SK-N-SH (cell line): ENCODE data around the gene PALLD. TPM values are rescaled to one million over a fixed set of nuclear protein-coding genes. Genes with fewer than 3 reads are reported as not detected.

ENCODE experiments used
- CTCF ChIA-PET: fragments of 300-600, 350-600 bp; formaldehyde crosslinking; extraction: SDS; loops from one replicate; lab custom pipeline; 2021; lab: Yijun Ruan, JAX
- POLR2A ChIA-PET: fragments of 350-600 bp; sonication (Branson Sonifier 250); formaldehyde crosslinking; extraction: SDS; loops from one replicate; lab custom pipeline; 2020; ENCODE audit warnings: antibody characterized with exemption, inconsistent platforms; lab: Yijun Ruan, JAX
- DNase-seq: peaks from one replicate; pipeline ENCODE4 v3.0.0; 2012
- H2AFZ ChIP-seq: fragments of 200-600 bp; sonication (generic); 2 replicates; pipeline ENCODE4 v1.8.1; 2016; ENCODE audit warnings: antibody characterized with exemption, mild to moderate bottlenecking, low read depth
- H3F3A ChIP-seq: fragments of 200-600 bp; sonication (generic); replicated peaks from 2 replicates; pipeline ENCODE3; 2016; ENCODE audit warnings: antibody characterized with exemption, mild to moderate bottlenecking; ENCODE audit not compliant: insufficient read depth
- H3K27ac ChIP-seq, 2 experiments: fragments of 200-500 bp in 1 of 2; fragments of 200-600 bp in 1 of 2; sonication (Bioruptor generic) in 1 of 2; sonication (generic), shearing (Covaris generic) in 1 of 2; 2 replicates each; pipeline versions ENCODE4 v1.5.1 to v1.6.1; 2014 to 2016; ENCODE audit warnings: low read depth in 2 of 2, inconsistent platforms in 1 of 2, low read length in 1 of 2, mild to moderate bottlenecking in 1 of 2, mixed read lengths in 1 of 2
- H3K27me3 ChIP-seq: fragments of 200-600 bp; sonication (generic), shearing (Covaris generic); 2 replicates; pipeline ENCODE4 v1.6.1; 2016; ENCODE audit warnings: mixed run types; ENCODE audit not compliant: insufficient read depth
- H3K36me3 ChIP-seq, 2 experiments: fragments of 200-500 bp in 1 of 2; fragments of 200-600 bp in 1 of 2; sonication (Bioruptor generic) in 1 of 2; sonication (generic) in 1 of 2; replicated peaks in 1 of 2; 2 replicates each; pipeline versions ENCODE3 to v1.5.1; 2014 to 2016; ENCODE audit warnings: low read length in 1 of 2, mild to moderate bottlenecking in 1 of 2; ENCODE audit not compliant: insufficient read depth in 2 of 2, control insufficient read depth in 1 of 2
- H3K4me1 ChIP-seq, 2 experiments: fragments of 200-500 bp in 1 of 2; fragments of 200-600 bp in 1 of 2; sonication (Bioruptor generic) in 1 of 2; sonication (generic), shearing (Covaris generic) in 1 of 2; 2 replicates each; pipeline versions ENCODE4 v1.5.1 to v1.6.1; 2014 to 2016; ENCODE audit warnings: low read depth in 1 of 2, low read length in 1 of 2, mixed run types in 1 of 2; ENCODE audit not compliant: insufficient read depth in 2 of 2, control insufficient read depth in 1 of 2
- H3K4me2 ChIP-seq: fragments of 200-600 bp; sonication (generic), shearing (Covaris generic); 2 replicates; pipeline ENCODE4 v1.6.1; 2017; ENCODE audit warnings: mixed run types
- H3K4me3 ChIP-seq, 2 experiments: fragments of 200-500 bp in 1 of 2; fragments of 200-600 bp in 1 of 2; sonication (Bioruptor generic) in 1 of 2; sonication (generic), shearing (Covaris generic) in 1 of 2; 2 replicates each; pipeline versions ENCODE4 v1.5.1 to v1.8.1; 2014 to 2016; ENCODE audit warnings: low read depth in 2 of 2, inconsistent platforms in 1 of 2, low read length in 1 of 2, mild to moderate bottlenecking in 1 of 2, mixed read lengths in 1 of 2, moderate library complexity in 1 of 2
- H3K79me2 ChIP-seq: fragments of 200-600 bp; sonication (generic); 2 replicates; pipeline ENCODE4 v1.8.1; 2017; ENCODE audit warnings: mild to moderate bottlenecking; ENCODE audit not compliant: insufficient read depth
- H3K9ac ChIP-seq: fragments of 200-600 bp; sonication (generic); 2 replicates; pipeline ENCODE4 v1.6.1; 2017; ENCODE audit warnings: mixed run types
- H3K9me2 ChIP-seq: fragments of 200-600 bp; sonication (generic); 2 replicates; pipeline ENCODE4 v1.6.1; 2017; ENCODE audit warnings: mixed run types
- H3K9me3 ChIP-seq: fragments of 200-600 bp; sonication (generic); 2 replicates; pipeline ENCODE4 v1.6.1; 2017; ENCODE audit warnings: mixed run types, mild to moderate bottlenecking, moderate library complexity
- H4K20me1 ChIP-seq: fragments of 200-600 bp; sonication (generic); 2 replicates; pipeline ENCODE4 v1.6.1; 2017; ENCODE audit warnings: mild to moderate bottlenecking, mixed run types; ENCODE audit not compliant: insufficient read depth
- CHD2 ChIP-seq: fragments of 150-350 bp; IDR thresholded peaks from 2 replicates; pipeline ENCODE4 v1.6.1; 2018; ENCODE audit warnings: low read length; ENCODE audit not compliant: partially characterized antibody
- ELF1 ChIP-seq: IDR thresholded peaks from 2 replicates; pipeline ENCODE4 v1.4.0; 2012
- EP300 ChIP-seq, 2 experiments: IDR thresholded peaks; 2 replicates each; pipeline versions ENCODE4 v1.4.0 to v1.6.1; 2012; ENCODE audit warnings: borderline replicate concordance in 1 of 2, low read depth in 1 of 2, low read length in 1 of 2
- EZH2phosphoT487 ChIP-seq: fragments of 200-600 bp; sonication (generic); IDR thresholded peaks from 2 replicates; pipeline ENCODE4 v1.6.1; 2017; ENCODE audit warnings: low read depth, mixed run types, mild to moderate bottlenecking, antibody characterized with exemption, moderate library complexity, borderline replicate concordance
- FOSL2 ChIP-seq: IDR thresholded peaks from 2 replicates; pipeline ENCODE4 v1.4.0; 2012; ENCODE audit warnings: low read depth, mild to moderate bottlenecking, moderate library complexity, borderline replicate concordance
- FOXM1 ChIP-seq: IDR thresholded peaks from 2 replicates; pipeline ENCODE4 v1.4.0; 2012; ENCODE audit warnings: low read depth, mild to moderate bottlenecking
- GABPA ChIP-seq: IDR thresholded peaks from 2 replicates; pipeline ENCODE4 v1.4.0; 2012; ENCODE audit warnings: low read depth, mild to moderate bottlenecking
- IRF3 ChIP-seq: fragments of 150-350 bp; IDR thresholded peaks from 2 replicates; pipeline ENCODE4 v1.6.1; 2016; ENCODE audit warnings: mild to moderate bottlenecking, low read depth, low read length
- JUND ChIP-seq: IDR thresholded peaks from 2 replicates; pipeline ENCODE4 v1.4.0; 2012
- MXI1 ChIP-seq: IDR thresholded peaks from 2 replicates; pipeline ENCODE4 v1.6.1; 2012; ENCODE audit warnings: mild to moderate bottlenecking, low read depth, low read length, improper control_type of control experiment
- NFIC ChIP-seq: IDR thresholded peaks from 2 replicates; pipeline ENCODE4 v1.4.0; 2012; ENCODE audit warnings: borderline replicate concordance
- NRF1 ChIP-seq: IDR thresholded peaks from 2 replicates; pipeline ENCODE4 v1.6.1; 2012; ENCODE audit warnings: low read depth, mild to moderate bottlenecking, low read length
- PBX3 ChIP-seq: IDR thresholded peaks from 2 replicates; pipeline ENCODE4; 2012
- RAD21 ChIP-seq: IDR thresholded peaks from 2 replicates; pipeline ENCODE4 v1.6.1; 2012; ENCODE audit warnings: mild to moderate bottlenecking, low read length
- TAF1 ChIP-seq: IDR thresholded peaks from 2 replicates; pipeline ENCODE4 v1.6.1; 2012; ENCODE audit warnings: low read depth, mild to moderate bottlenecking, low read length, moderate library complexity, borderline replicate concordance
- TCF12 ChIP-seq: IDR thresholded peaks from 2 replicates; pipeline ENCODE4 v1.4.0; 2012
- TEAD4 ChIP-seq: IDR thresholded peaks from 2 replicates; pipeline ENCODE4 v1.4.0; 2012; ENCODE audit warnings: mild to moderate bottlenecking, borderline replicate concordance; ENCODE audit not compliant: insufficient read depth
- USF1 ChIP-seq: IDR thresholded peaks from 2 replicates; pipeline ENCODE4 v1.4.0; 2012; ENCODE audit warnings: low read depth, borderline replicate concordance
- USF2 ChIP-seq: fragments of 150-350 bp; IDR thresholded peaks from 2 replicates; pipeline ENCODE4 v1.6.1; 2017; ENCODE audit warnings: antibody characterized with exemption, low read length, low read depth, borderline replicate concordance
- YY1 ChIP-seq: IDR thresholded peaks from 2 replicates; pipeline ENCODE4 v1.4.0; 2012; ENCODE audit warnings: low read depth, mild to moderate bottlenecking
- ZBTB33 ChIP-seq: IDR thresholded peaks from 2 replicates; pipeline ENCODE4 v1.4.0; 2012; ENCODE audit warnings: low read depth, borderline replicate concordance
- WGBS: methylation state at CpG from one replicate; pipeline ENCODE4 v1.1.6; 2017; ENCODE audit warnings: low lambda C conversion rate; 5-methylcytosine and 5-hydroxymethylcytosine counted together
- polyA plus RNA-seq, 3 experiments: library from polyadenylated mRNA; depleted of rRNA; stranded (reverse); fragments of >200 nt; gene quantifications; 2 replicates each; pipeline ENCODE4 v1.2.3, GENCODE V29; 2012

PALLD gene
- polyA plus RNA-seq, 1 of the 3 experiments (the other 2 are of a cell fraction), result 33.0 TPM

- H3K4me3 ChIP-seq, result no peak overlapping the region
- peak overlapping the region; percentile 90 for H3K4me2 ChIP-seq
- no peaks in the 10 kb centered on the region for H3K9me3 ChIP-seq
- peaks cover 26 to 39% of the 10 kb centered on the region in 2 experiments for H3K4me1 ChIP-seq
- H3K9me2 ChIP-seq, result no peaks in the 10 kb centered on the region
- peaks cover 52% of the 10 kb centered on the region for H3F3A ChIP-seq
- H3K79me2 ChIP-seq, result peaks cover 55% of the 10 kb centered on the region
- peak overlapping the region; percentile 62 for H3K9ac ChIP-seq
- H3K27ac ChIP-seq, result peak overlapping the region; percentile 7 to 93; a peak in 3 of 4 replicates
- H4K20me1 ChIP-seq, result no peaks in the 10 kb centered on the region
- H2AFZ ChIP-seq, result no peak overlapping the region
- no peaks in the 10 kb centered on the region for H3K36me3 ChIP-seq
- no peak for DNase-seq
- WGBS, result 16% methylated on average over 3 of the region's 3 CpGs
- ChIA-PET CTCF (interaction anchor here (1.4 kb wide), 1 partner anchor 12 kb away, joined by 4 read pairs; no protein-coding TSS in a partner anchor), POLR2A (no interaction called here)
- no peaks in the 10 kb centered on the region for H3K27me3 ChIP-seq
- TF ChIP-seq ZBTB33, result 0 out of 2 replicates have a peak, but pooled peaks have one; percentile 24
- TF ChIP-seq USF2, result no peak
- TF ChIP-seq EZH2phosphoT487, result no peak
- no peak for TF ChIP-seq YY1
- TF ChIP-seq TEAD4, result peak; percentile 53; the same call in 1 of the 2 replicates
- TF ChIP-seq CHD2, result no peak
- TF ChIP-seq IRF3, result no peak
- peak; percentile 53; the same call in 1 of the 2 replicates for TF ChIP-seq NFIC
- TF ChIP-seq EP300 (IDR thresholded peaks at IDR 0.05; ENCODE audit: borderline replicate concordance in 1 of 2, low read depth in 1 of 2, low read length in 1 of 2), result peak in 1 of 2 experiments; percentile 64; a peak in 2 of 4 replicates
- no peak for TF ChIP-seq USF1
- peak; percentile 60; the same call in 1 of the 2 replicates for TF ChIP-seq TCF12
- no peak for TF ChIP-seq ELF1
- TF ChIP-seq JUND, result peak; percentile 77
- no peak for TF ChIP-seq RAD21
- no peak for TF ChIP-seq TAF1
- no peak for TF ChIP-seq NRF1
- TF ChIP-seq FOSL2, result peak; percentile 84
- no peak for TF ChIP-seq FOXM1
- no peak for TF ChIP-seq MXI1
- no peak for TF ChIP-seq GABPA
- peak; percentile 7; the same call in 1 of the 2 replicates for TF ChIP-seq PBX3
These were observed 139.8 kb downstream of the PALLD start for GRCh38 chr4:168636506-168637196.
